K562 (cell line): ENCODE data around the gene SLC4A2. TPM values are rescaled to one million over a fixed set of nuclear protein-coding genes. Genes with fewer than 3 reads are reported as not detected.

ENCODE experiments used
- CBX1 ChIP-seq: sonication (generic); IDR thresholded peaks from 2 replicates; pipeline ENCODE4 v1.6.1; 2016; ENCODE audit warnings: antibody characterized with exemption, low read depth, mild to moderate bottlenecking
- ETS2 ChIP-seq: IDR thresholded peaks from 2 replicates; pipeline ENCODE4 v1.6.1; 2016; ENCODE audit warnings: borderline replicate concordance, missing genetic modification characterization, mild to moderate bottlenecking, moderate library complexity, missing compliant biosample characterization; ENCODE audit not compliant: poor library complexity, severe bottlenecking
- ETV5 ChIP-seq: sonication (generic); formaldehyde crosslinking; IDR thresholded peaks from 2 replicates; pipeline ENCODE4 v1.4.0; 2020; ENCODE audit warnings: low read depth, mild to moderate bottlenecking, missing genetic modification reagents
- GABPB1 ChIP-seq: sonication (generic); formaldehyde crosslinking; IDR thresholded peaks from 2 replicates; pipeline ENCODE4 v1.8.0; 2022; ENCODE audit warnings: mild to moderate bottlenecking, missing genetic modification reagents
- JUND ChIP-seq, 2 experiments: IDR thresholded peaks; 2 replicates in 1 of 2; 3 replicates in 1 of 2; pipeline ENCODE4 v1.6.1; 2011; ENCODE audit warnings: borderline replicate concordance in 2 of 2, low read depth in 2 of 2, low read length in 2 of 2, improper control_type of control experiment in 1 of 2, missing biosample characterization in 1 of 2, missing genetic modification characterization in 1 of 2, missing genetic modification reagents in 1 of 2
- KDM5B ChIP-seq: fragments of 200-600 bp; sonication (generic); IDR thresholded peaks from 2 replicates; pipeline ENCODE4 v1.6.1; 2012; ENCODE audit warnings: low read depth, mild to moderate bottlenecking, moderate library complexity, low read length, control low read depth, inconsistent platforms; ENCODE audit not compliant: insufficient replicate concordance
- LARP7 ChIP-seq: fragments of 450-650 bp; IDR thresholded peaks from 2 replicates; pipeline ENCODE4 v1.6.1; 2016
- NFRKB ChIP-seq: fragments of 450-650 bp; IDR thresholded peaks from 2 replicates; pipeline ENCODE4 v1.6.1; 2016; ENCODE audit warnings: low read depth
- NR1H2 ChIP-seq: sonication (generic); formaldehyde crosslinking; IDR thresholded peaks from 2 replicates; pipeline ENCODE4 v1.4.0; 2020; ENCODE audit warnings: mild to moderate bottlenecking, missing genetic modification reagents
- NRF1 ChIP-seq, 2 experiments: fragments of 450-650 bp; IDR thresholded peaks in 1 of 2; conservative IDR thresholded peaks in 1 of 2; 2 replicates each; pipeline ENCODE4 v1.6.1; 2014; ENCODE audit warnings: mild to moderate bottlenecking in 2 of 2
- PCBP1 ChIP-seq: fragments of 200-400 bp; formaldehyde crosslinking; IDR thresholded peaks from 2 replicates; pipeline ENCODE4 v1.6.1; 2018; ENCODE audit warnings: mild to moderate bottlenecking, low read depth, low read length; ENCODE audit not compliant: poor library complexity, severe bottlenecking
- RCOR1 ChIP-seq, 2 experiments: IDR thresholded peaks; 2 replicates each; pipeline ENCODE4 v1.6.1; 2012; ENCODE audit warnings: low read depth in 2 of 2, low read length in 2 of 2, borderline replicate concordance in 1 of 2, improper control_type of control experiment in 1 of 2
- SMC3 ChIP-seq: conservative IDR thresholded peaks from 2 replicates; pipeline ENCODE4 v1.6.1; 2011; ENCODE audit warnings: low read depth, low read length, improper control_type of control experiment; ENCODE audit not compliant: insufficient read depth
- ZBTB33 ChIP-seq: sonication (generic); formaldehyde crosslinking; IDR thresholded peaks from 2 replicates; pipeline ENCODE4 v1.8.1; 2023; ENCODE audit warnings: mild to moderate bottlenecking, missing genetic modification reagents
- ZFP1 ChIP-seq: fragments of 450-650 bp; formaldehyde crosslinking; IDR thresholded peaks from 2 replicates; pipeline ENCODE4 v1.4.0; 2020; ENCODE audit warnings: mild to moderate bottlenecking, mixed read lengths
- ZNF140 ChIP-seq: fragments of 250-450 bp; sonication (Bioruptor Pico); IDR thresholded peaks from 2 replicates; pipeline ENCODE4 v1.8.0; 2021; ENCODE audit warnings: moderate library complexity, mild to moderate bottlenecking, inconsistent platforms
- ZNF395 ChIP-seq: fragments of 200-800 bp; sonication (Bioruptor generic); IDR thresholded peaks from 2 replicates; pipeline ENCODE4 v1.6.1; 2017; ENCODE audit warnings: missing genetic modification characterization, missing compliant biosample characterization
- ZNF584 ChIP-seq: fragments of 200-800 bp; sonication (Bioruptor generic); IDR thresholded peaks from 2 replicates; pipeline ENCODE4 v1.6.1; 2016; ENCODE audit warnings: low read depth, mild to moderate bottlenecking, missing genetic modification characterization, missing compliant biosample characterization
- ZNF639 ChIP-seq, 2 experiments: fragments of 200-800 bp in 1 of 2; sonication (Bioruptor generic) in 1 of 2; sonication (generic) in 1 of 2; formaldehyde crosslinking in 1 of 2; IDR thresholded peaks in 1 of 2; conservative IDR thresholded peaks in 1 of 2; 2 replicates each; pipeline versions ENCODE4 v1.5.0 to v1.6.1; 2016 to 2020; ENCODE audit warnings: missing compliant biosample characterization in 1 of 2, missing genetic modification characterization in 1 of 2, missing genetic modification reagents in 1 of 2
- polyA plus RNA-seq, 8 experiments: library from polyadenylated mRNA; depleted of rRNA in 4 of 8; stranded (reverse) in 5 of 8; unstranded in 3 of 8; fragments of >200 nt; fragmentation: Nextera tagmentation in 2 of 8; fragmentation: Illumina TruSeq in 1 of 8; extraction: Ambion mirVana in 2 of 8; extraction: Trizol in 1 of 8; gene quantifications; 2 replicates each; pipeline versions ENCODE4 v1.2.1 to v1.2.3, GENCODE V29; 2011 to 2014; ENCODE audit warnings: inconsistent platforms in 1 of 8, missing spikeins in 1 of 8
- total RNA-seq, 7 experiments: library from RNA; depleted of rRNA in 6 of 7; stranded (reverse); fragments of >200 nt in 6 of 7; fragmentation: Illumina TruSeq in 2 of 7; extraction: Trizol in 2 of 7; gene quantifications; 2 replicates each; pipeline versions ENCODE4 v1.2.1 to v1.2.3, GENCODE V29; 2011 to 2021; ENCODE audit warnings: low replicate concordance in 1 of 7
- TF ChIP-seq, protein P1 (sequence below): sonication (generic); formaldehyde crosslinking; IDR thresholded peaks from 2 replicates; pipeline ENCODE4 v1.8.1; 2023; ENCODE audit warnings: mild to moderate bottlenecking, missing genetic modification reagents

SLC4A2 gene
- total and polyA plus RNA-seq, 9 of the 15 experiments (the other 6 are each of a cell fraction or from before 2014, with no cell fraction given): 11.4 to 375 (median 130) TPM

- TF ChIP-seq ZNF395 (CRISPR knock-in tag) (peak; percentile 74; the same call in 1 of the 2 replicates), ETV5 (CRISPR knock-in tag) (no peak), NRF1 (conservative IDR thresholded peaks at IDR 0.05 in 1 of 2, IDR thresholded peaks at IDR 0.05 in 1 of 2) (peak; percentile 54 to 64; a peak in 3 of 4 replicates), JUND (IDR thresholded peaks at IDR 0.05; ENCODE audit: borderline replicate concordance, low read depth, low read length) (no peak), JUND (tag; IDR thresholded peaks at IDR 0.05; ENCODE audit: borderline replicate concordance, low read depth, low read length) (0 out of 3 replicates have a peak, but pooled peaks have one; percentile 30), NFRKB (no peak), ETS2 (tag) (no peak), NR1H2 (CRISPR knock-in tag) (no peak), RCOR1 (IDR thresholded peaks at IDR 0.05; ENCODE audit: borderline replicate concordance in 1 of 2, low read depth in 2 of 2, low read length in 2 of 2) (0 out of 4 replicates have a peak, but pooled peaks of 1 of the 2 experiments have one; percentile 0), ZFP1 (CRISPR knock-in tag) (no peak), ZNF584 (no peak), PCBP1 (peak; percentile 36), ZBTB33 (CRISPR knock-in tag) (peak; percentile 39; the same call in 1 of the 2 replicates), ZNF639 (CRISPR knock-in tag; conservative IDR thresholded peaks at IDR 0.05 in 1 of 2, IDR thresholded peaks at IDR 0.05 in 1 of 2) (0 out of 4 replicates have a peak, but pooled peaks of 1 of the 2 experiments have one; percentile 13), GABPB1 (CRISPR knock-in tag) (peak; percentile 38; the same call in 1 of the 2 replicates), KDM5B (peak; percentile 63), LARP7 (no peak), ZNF140 (CRISPR knock-in tag) (no peak), SMC3 (peak; percentile 2; the same call in 1 of the 2 replicates), CBX1 (peak; percentile 56; the same call in 1 of the 2 replicates)
- TF ChIP-seq, protein P1, sequence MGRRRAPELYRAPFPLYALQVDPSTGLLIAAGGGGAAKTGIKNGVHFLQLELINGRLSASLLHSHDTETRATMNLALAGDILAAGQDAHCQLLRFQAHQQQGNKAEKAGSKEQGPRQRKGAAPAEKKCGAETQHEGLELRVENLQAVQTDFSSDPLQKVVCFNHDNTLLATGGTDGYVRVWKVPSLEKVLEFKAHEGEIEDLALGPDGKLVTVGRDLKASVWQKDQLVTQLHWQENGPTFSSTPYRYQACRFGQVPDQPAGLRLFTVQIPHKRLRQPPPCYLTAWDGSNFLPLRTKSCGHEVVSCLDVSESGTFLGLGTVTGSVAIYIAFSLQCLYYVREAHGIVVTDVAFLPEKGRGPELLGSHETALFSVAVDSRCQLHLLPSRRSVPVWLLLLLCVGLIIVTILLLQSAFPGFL (CRISPR knock-in tag): 0 out of 2 replicates have a peak, but pooled peaks have one; percentile 12
Measured at GRCh38 chr7:151062111-151062398, 2.7 kb downstream of the SLC4A2 start (continued).
